Motor neuron (in vitro differentiated cells): ENCODE measurements around the gene BTBD18. TPM values are rescaled to one million over a fixed set of nuclear protein-coding genes. Genes with fewer than 3 reads are reported as not detected.

ENCODE experiments used
- ATAC-seq, 8 experiments: fragments of 200-7000 bp; cut with Tn5 transposase; replicated peaks in 6 of 8; 2 replicates each; pipeline ENCODE4 v1.8.0; 2021; ENCODE audit warnings: mild to moderate bottlenecking in 8 of 8, moderate library complexity in 8 of 8
- H3K27ac ChIP-seq, 2 donors: fragments of 250-450 bp; sonication (Bioruptor Pico); 2 replicates each; pipeline ENCODE4 v1.9.0; 2021; ENCODE audit warnings: antibody characterized with exemption in 2 of 2, mild to moderate bottlenecking in 2 of 2, moderate library complexity in 1 of 2
- H3K4me1 ChIP-seq, 2 donors: fragments of 250-450 bp; sonication (Bioruptor Pico); replicated peaks in 1 of 2; 2 replicates each; pipeline ENCODE4 v1.6.1; 2021; ENCODE audit warnings: antibody characterized with exemption in 2 of 2, mild to moderate bottlenecking in 2 of 2, moderate library complexity in 1 of 2
- H3K4me3 ChIP-seq, 5 donors: fragments of 250-450 bp; sonication (Bioruptor Pico); 2 replicates each; pipeline ENCODE4 v1.9.0; 2021; ENCODE audit warnings: antibody characterized with exemption in 5 of 5, mild to moderate bottlenecking in 5 of 5, moderate library complexity in 4 of 5
- WGBS, 10 experiments: fragments of 450-650 bp; shearing (Covaris generic); methylation state at CpG; one replicate each; pipeline ENCODE4 v1.0.0; 2022; 5-methylcytosine and 5-hydroxymethylcytosine counted together
- in situ Hi-C, 9 experiments: fragments of 400-800 bp; cut with MboI; loops; one replicate each; pipeline ENCODE4 v1.15.0; 2021; ENCODE audit warnings: low sequenced_read_pairs in 9 of 9, low pct_unique_long_range_greater_than_20kb in 2 of 9; ENCODE audit not compliant: unreplicated experiment in 9 of 9
- total RNA-seq, 8 experiments: library from RNA; unstranded; fragments of 300-600 nt; gene quantifications; 2 replicates each; pipeline versions ENCODE4 v1.2.3 to v1.2.4, GENCODE V29; 2022

BTBD18 gene, protein sequence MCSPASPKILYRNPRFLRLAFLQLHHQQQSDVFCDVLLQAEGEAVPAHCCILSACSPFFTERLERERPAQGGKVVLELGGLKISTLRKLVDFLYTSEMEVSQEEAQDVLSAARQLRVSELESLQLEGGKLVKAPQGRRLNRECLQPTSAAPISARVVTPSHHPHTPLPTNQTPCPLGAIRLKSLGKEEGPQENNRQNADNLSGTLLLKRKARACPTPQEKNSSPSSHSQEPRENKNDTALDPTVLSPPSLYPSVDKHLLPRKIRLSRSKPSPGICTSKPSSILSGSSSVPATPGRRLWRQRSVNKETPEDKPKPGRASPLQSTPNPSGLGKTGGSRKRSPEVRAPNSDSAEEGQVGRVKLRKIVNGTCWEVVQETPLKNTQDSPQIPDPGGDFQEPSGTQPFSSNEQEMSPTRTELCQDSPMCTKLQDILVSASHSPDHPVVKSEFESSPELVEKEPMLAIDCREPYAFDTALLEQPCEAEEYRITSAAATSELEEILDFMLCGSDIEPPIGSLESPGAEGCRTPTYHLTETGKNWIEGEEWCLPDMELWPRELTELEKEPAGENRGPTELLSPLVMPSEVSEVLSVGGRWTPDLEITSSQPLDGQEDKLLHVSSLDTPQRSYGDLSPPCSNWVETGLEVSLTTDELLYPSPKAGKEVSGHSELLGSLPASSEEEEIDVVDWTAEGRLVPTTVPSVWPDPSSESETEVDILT
- 1 to 10 TPM in 5 of 8 experiments, under 1 TPM in 3; 0.46 to 6.1 (median 1.1) TPM for total RNA-seq

DNA sequence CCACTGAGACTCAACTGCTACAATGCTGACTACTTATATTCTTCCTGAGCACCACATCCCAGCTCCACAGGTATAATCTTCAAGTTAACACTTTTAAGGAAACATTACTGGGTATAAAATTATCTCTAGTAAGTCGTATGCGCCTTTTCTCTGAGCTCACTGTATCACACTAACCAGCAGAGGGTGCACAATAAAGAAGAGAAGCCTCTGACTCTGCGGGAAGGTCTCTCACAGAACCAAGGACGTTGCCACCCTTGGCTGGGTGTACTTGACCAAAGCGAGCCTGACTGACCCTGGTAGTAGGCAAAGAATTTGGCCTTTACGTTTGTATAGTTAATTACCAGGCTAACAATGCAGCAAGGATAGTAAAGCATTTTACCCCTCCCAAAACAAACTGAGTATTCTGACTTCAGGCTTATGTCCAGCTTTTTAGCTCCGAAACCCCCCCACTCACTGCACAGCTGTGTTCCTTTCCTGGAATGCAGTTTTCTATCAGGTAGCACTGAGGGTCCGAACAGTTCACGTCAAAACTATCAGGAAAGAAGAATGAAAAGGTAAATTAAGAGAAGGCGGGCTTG, at the start of gene BTBD18:
Gene BTBD18 (minus strand): TSS at position 144 of the 578 bp plus-strand sequence. CDS start 631 bp downstream, outside the sequence.
- ATAC-seq: peak in 6 of 8 experiments; percentile 31 to 75 (median 65)
- H3K4me1 ChIP-seq: no peaks in the 10 kb centered on the region
- no peak within 1 kb of the TSS for H3K27ac ChIP-seq
- H3K4me3 ChIP-seq: no peak within 1 kb of the TSS
- in situ Hi-C loops: no loop called here
- 38 to 82% (median 44%) methylated on average over 1 to 7 of the region's 10 CpGs; no CpG with 5 or more reads in 3 of the 10 experiments for WGBS, 10 experiments

DNA sequence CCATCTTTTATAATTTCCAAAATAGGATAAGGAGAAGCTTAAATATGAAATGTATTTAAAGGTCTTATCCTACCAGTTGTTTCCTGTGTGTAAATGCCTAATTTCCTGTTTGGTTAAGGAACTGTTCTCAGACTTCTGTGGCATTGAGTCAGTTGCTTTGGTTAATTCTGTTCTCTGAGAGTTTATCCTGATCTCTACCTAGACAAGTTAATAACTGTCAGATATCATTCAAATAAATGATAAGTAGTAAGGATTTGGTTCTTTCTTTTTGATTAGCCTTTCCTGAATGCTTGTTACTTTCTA, 49.5 kb upstream of the BTBD18 start:
- H3K4me1 ChIP-seq: peaks cover 6 to 10% of the 10 kb centered on the region in 2 donors
- in situ Hi-C loops: loop anchor here in 3 of 9 experiments (10.0 to 25.0 kb wide), 2 partner anchors 711 to 714 kb away; partner anchors contain the start of gene OR5B21 (in 2 of the 3)
- no peak for ATAC-seq
- no peak overlapping the region for H3K27ac ChIP-seq
- no peak overlapping the region for H3K4me3 ChIP-seq

DNA sequence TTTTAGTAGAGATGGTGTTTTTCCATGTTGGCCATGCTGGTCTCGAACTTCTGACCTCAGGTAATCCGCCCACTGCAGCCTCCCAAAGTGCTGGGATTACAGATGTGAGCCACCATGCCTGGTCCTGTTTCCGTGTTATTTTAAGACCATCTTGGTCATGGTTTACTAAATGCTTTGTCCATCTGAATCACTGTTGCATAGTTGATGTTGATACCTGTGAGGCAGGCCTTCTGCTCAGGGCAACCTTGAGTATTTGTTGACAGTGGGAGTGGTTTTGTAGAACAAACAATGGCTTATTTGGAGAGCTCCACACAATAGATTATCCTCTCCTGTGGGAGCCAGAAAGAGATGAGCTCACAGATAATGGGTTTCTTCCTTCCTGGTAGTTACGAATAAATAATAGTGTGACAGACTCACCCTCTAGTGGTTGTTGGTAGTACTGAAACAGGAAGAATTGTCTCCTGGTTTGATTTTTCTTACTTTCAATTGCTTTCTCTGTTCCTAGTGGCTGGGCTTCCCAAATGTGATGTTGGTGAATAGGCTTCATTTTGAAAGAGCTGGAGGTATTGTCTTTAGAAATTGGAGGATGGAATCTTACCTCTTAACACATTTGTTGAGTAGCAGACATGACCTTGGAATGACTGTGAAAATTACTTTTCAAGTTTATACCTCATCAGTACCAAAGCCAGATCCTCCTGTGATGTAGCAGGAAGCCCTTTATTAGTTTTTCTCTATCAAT, 49.0 kb upstream of the BTBD18 start:
- WGBS, 10 experiments: 20 to 100% (median 56%) methylated on average over 1 to 3 of the region's 4 CpGs; no CpG with 5 or more reads in 2 of the 10 experiments
- peaks cover 6 to 10% of the 10 kb centered on the region in 2 donors for H3K4me1 ChIP-seq
- in situ Hi-C loops: loop anchor here in 3 of 9 experiments (10.0 to 25.0 kb wide), 2 partner anchors 712 to 714 kb away; partner anchors contain the start of gene OR5B21 (in 2 of the 3)
- peak; percentile 71 to 98 (median 86) for ATAC-seq
- peak overlapping the region; percentile 29 to 32 for H3K27ac ChIP-seq
- H3K4me3 ChIP-seq: no peak overlapping the region

DNA sequence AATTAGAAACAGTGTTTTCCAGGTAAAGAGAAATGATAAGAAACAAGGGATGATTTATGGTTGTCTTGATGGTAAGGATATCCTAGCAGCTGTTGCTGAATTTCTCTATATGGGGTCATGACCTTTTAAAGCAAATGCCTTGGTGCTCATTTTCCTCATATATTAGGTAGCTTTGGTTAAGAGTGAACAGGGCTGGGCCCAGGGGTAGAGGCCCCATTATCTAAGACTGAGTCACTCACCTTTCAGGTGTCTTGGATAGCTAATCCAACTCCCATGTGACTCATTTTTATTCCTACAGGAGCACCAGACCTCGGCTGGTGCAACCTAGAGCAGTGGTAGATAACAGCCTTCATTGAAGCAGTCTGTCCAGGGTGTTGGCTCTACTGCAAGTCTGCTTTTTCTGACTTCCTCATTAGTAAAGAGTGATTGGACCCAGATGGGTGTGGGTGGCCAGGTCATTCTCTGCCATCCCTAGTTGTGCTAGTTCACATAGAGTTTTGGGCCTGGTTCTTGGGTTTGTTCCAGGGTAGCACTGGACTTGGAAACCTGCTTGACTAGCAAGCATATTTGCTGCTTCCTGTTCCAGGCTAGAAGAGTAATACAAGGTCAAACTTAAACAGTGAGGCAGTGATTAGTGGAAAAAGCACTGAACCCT, 47.4 kb upstream of the BTBD18 start:
- in situ Hi-C loops: no loop called here
- 33 to 100% (median 88%) methylated on average over 1 of the region's 1 CpG; no CpG with 5 or more reads in 7 of the 10 experiments for WGBS, 10 experiments
- Histone ChIP-seq H3K4me1 (peaks cover 6 to 10% of the 10 kb centered on the region in 2 donors), H3K27ac (no peak overlapping the region), H3K4me3 (no peak overlapping the region)
- ATAC-seq: peak in 4 of 8 experiments; percentile 9 to 89 (median 46)

DNA sequence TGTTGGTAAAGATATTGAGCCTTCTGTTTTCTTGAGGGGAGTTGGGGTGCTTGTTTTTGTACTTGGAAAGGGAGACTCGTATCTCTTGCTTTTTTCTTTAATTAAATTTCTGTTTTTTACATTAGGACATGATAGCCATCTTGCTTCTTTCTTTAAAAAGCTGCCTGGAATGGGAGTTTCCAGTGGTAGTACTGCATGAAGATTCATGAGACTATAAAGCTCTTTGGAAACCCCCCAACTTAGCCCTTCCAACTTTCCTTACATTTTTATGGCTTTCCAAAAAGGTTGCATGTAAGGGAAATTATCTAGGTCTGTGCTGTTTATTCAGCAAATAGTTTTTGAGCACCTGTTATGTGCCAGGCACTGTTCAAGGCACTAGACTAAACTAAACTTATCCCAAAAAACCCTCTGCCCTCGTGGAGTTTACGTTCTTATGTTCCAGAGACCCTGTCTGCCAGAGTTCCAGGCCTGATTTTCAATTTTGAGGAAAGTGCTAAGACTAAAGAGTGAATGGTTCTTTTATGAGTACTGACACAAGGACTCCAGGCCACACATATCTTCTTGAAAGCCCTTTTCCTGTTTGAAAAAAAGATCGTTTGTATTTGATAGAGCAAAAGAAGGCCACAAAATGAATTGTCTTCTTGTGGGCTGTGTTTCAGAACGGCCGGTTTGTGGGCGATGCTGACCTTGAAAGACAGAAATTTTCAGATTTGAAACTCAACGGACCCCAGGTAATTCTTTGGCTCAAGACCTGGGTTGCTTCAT, 41.9 kb upstream of the BTBD18 start:
- no peak overlapping the region for H3K27ac ChIP-seq
- peak in 1 of 8 experiments; percentile 22 for ATAC-seq
- WGBS, 10 experiments: 62 to 100% (median 98%) methylated on average over 3 to 8 of the region's 8 CpGs; no CpG with 5 or more reads in 1 of the 10 experiments
- in situ Hi-C loops: no loop called here
- H3K4me3 ChIP-seq: no peak overlapping the region
- peaks cover 0 to 1% of the 10 kb centered on the region in 2 donors for H3K4me1 ChIP-seq

DNA sequence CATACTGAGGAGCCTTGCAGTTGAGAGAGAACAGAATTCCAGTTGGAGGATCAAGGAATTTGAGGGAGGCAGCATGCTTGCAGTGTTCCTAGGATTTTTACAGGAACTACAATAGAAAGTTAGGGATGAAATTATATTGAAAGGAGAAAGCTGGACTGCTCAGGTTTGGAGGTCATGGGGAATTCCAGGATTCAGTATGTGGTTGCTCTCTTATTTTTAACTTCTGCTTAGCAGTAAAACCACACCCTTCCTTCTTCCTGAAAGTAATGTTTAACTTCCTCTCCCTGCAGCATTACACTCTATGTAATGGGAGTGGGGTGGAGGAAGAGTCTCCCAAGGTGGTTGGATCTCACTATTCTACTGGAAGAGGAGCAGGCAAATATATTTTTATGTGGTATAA, 41.3 kb upstream of the BTBD18 start:
- Histone ChIP-seq H3K4me3 (no peak overlapping the region), H3K27ac (no peak overlapping the region), H3K4me1 (peaks cover 0 to 3% of the 10 kb centered on the region in 2 donors)
- in situ Hi-C loops: no loop called here
- ATAC-seq: peak in 3 of 8 experiments; percentile 77 to 93 (median 93)

DNA sequence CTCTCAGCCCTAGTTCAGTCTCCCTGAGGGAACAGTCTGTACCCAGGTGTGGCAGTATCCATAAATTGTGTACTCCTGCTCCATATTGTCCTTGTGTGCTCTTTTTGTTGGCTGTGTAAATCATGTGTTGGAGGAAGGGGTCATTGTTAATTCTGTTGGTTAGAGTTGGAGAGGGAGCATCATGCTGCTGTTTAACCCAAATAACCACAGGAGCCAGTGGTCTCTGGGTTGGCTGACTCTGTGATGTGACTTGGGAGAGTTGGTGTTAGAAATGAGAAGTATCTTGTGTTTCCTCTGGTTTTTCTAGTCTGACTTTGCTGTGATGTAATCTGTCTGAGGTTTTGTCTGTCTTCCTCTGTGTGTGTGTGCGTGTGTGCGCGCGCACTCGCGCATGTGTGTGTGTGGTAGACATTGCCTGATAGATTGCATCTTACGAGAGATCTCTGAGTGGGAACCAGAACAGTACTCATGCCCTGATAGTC, 40.5 kb upstream of the BTBD18 start:
- ATAC-seq: no peak
- WGBS, 10 experiments: 83 to 100% (median 98%) methylated on average over 1 to 7 of the region's 7 CpGs; no CpG with 5 or more reads in 3 of the 10 experiments
- no peak overlapping the region for H3K4me3 ChIP-seq
- peaks cover 0 to 3% of the 10 kb centered on the region in 2 donors for H3K4me1 ChIP-seq
- H3K27ac ChIP-seq: no peak overlapping the region
- in situ Hi-C loops: no loop called here

DNA sequence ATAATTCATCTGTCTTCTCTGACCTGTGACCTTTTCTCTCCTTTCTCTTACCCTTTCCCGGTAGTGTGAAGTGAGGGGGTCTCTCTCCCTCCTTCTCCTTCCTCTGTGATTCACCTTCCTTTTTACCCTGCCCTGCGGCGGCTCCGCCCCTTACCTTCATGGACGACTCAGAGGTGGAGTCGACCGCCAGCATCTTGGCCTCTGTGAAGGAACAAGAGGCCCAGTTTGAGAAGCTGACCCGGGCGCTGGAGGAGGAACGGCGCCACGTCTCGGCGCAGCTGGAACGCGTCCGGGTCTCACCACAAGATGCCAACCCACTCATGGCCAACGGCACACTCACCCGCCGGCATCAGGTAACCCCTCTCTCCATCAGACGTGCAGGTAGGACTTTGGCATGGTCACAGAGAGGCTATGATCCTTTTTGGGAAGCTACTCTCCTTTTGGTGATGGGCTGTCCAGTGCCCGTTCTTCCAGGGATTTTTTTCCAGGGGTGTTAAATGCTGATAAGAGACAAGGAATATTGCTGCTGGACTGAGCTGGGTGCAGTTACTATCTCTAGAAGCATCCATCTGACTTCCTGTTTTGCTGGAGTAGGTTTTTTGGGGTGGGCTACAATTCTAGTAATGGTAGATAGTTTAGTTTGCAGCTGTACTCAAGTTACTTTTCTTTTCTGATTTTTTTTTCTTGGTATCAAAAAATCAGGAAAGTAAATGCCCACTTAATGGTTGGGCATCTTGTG, 39.9 kb upstream of the BTBD18 start:
- Histone ChIP-seq H3K4me1 (peaks cover 0 to 3% of the 10 kb centered on the region in 2 donors), H3K4me3 (no peak overlapping the region), H3K27ac (no peak overlapping the region)
- in situ Hi-C loops: no loop called here
- WGBS, 10 experiments: 50 to 100% (median 91%) methylated on average over 1 to 11 of the region's 22 CpGs; no CpG with 5 or more reads in 3 of the 10 experiments
- ATAC-seq: no peak

DNA sequence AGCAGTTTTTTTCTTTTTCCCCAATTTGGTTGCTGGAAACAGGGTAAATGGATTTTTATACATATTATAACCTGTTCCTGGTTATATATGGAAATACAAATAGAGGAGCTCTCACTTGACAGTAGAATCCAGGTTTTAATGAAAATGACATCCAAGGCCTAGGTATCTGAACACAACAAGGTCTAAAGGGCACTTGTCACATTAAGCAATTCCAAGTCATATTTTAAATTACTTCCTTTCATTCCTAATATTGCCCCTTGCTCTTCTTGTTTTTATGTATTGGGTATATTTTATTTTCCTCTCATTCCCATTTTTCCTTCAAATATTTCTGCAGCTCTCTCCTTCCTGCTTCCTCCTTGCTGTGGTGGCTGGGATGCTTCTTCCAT, 37.1 kb upstream of the BTBD18 start:
- Histone ChIP-seq H3K4me3 (no peak overlapping the region), H3K4me1 (peaks cover 0 to 3% of the 10 kb centered on the region in 2 donors), H3K27ac (no peak overlapping the region)
- in situ Hi-C loops: no loop called here
- ATAC-seq: no peak

DNA sequence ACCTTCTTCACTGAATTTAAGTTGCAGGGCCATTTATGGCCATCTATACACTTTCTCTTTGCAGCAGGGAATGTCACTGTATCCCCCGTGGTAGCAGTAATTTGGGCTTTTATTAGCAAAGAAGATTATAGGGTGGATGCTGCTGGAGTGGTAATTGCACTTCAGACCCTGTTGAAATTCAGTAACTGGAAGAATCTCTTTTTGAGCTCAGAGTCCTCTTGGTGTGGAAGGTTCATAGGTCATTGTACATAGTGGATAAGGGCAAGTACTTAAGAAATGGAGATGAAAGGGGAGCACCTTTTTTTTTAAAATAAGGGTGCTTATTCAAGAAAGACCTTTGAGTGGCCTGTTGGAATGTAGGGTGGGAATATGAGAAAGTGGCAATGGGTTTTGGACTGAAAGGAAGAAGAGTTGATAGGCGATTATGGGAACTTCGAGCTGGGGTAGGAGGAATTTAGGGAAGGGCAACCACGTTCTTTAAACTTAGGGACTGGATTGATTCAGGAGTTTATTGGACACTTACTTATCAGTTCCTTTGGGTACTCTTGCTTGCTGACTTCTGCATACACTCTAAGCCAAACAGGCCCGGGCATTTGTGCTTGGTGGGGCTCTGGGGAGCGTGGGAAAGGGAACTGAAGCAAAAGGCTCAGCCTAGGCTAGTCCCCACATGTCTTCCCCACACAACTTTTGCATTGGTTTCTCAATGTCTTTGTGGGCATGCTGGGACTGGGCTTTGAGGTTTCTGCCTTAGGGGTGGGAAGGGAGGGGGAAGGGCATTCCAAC, 36.5 kb upstream of the BTBD18 start:
- H3K4me3 ChIP-seq: no peak overlapping the region
- peaks cover 0 to 3% of the 10 kb centered on the region in 2 donors for H3K4me1 ChIP-seq
- in situ Hi-C loops: no loop called here
- WGBS, 10 experiments: 14 to 91% (median 75%) methylated on average over 1 to 5 of the region's 6 CpGs; no CpG with 5 or more reads in 1 of the 10 experiments
- H3K27ac ChIP-seq: peak overlapping the region in 1 of 2 donors; percentile 20
- peak in 4 of 8 experiments; percentile 17 to 30 (median 24) for ATAC-seq
